22Rv1 (cell line): Measurements from ENCODE around the gene SLC39A11.
"Not testable (repeated sequence)": the region's sequence is repeated elsewhere in the genome, so short reads cannot be mapped to it uniquely, and the experiment has no call there.

ENCODE experiments used
- CTCF ChIP-seq: fragments of 450-650 bp; IDR thresholded peaks from 2 replicates; pipeline ENCODE4 v1.5.1; 2017; ENCODE audit warnings: mild to moderate bottlenecking
- ZFX ChIP-seq: fragments of 450-650 bp; IDR thresholded peaks from 2 replicates; pipeline ENCODE4 v1.6.1; 2017; ENCODE audit warnings: antibody characterized with exemption, borderline replicate concordance

GRCh38 chr17:72824267-72824666, 268.2 kb downstream of the SLC39A11 start:
- not testable (repeated sequence) for TF ChIP-seq CTCF, ZFX
